OCI-LY7 (cell line): ENCODE measurements around the gene HPCA.

Source experiments
- EZH2phosphoT487 ChIP-seq: fragments of 200-600 bp; sonication (generic); IDR thresholded peaks from 2 replicates; pipeline ENCODE4 v1.6.1; 2018; ENCODE audit warnings: low read depth, borderline replicate concordance, mild to moderate bottlenecking, mixed run types, antibody characterized with exemption, low read length, moderate library complexity, mixed read lengths
- TF ChIP-seq, protein P1 (sequence below): fragments of 200-600 bp; sonication (generic); conservative IDR thresholded peaks from 2 replicates; pipeline ENCODE4 v1.5.1; 2014; ENCODE audit warnings: mild to moderate bottlenecking, antibody characterized with exemption, low read length, moderate library complexity, mixed read lengths

- TF ChIP-seq, protein P1, sequence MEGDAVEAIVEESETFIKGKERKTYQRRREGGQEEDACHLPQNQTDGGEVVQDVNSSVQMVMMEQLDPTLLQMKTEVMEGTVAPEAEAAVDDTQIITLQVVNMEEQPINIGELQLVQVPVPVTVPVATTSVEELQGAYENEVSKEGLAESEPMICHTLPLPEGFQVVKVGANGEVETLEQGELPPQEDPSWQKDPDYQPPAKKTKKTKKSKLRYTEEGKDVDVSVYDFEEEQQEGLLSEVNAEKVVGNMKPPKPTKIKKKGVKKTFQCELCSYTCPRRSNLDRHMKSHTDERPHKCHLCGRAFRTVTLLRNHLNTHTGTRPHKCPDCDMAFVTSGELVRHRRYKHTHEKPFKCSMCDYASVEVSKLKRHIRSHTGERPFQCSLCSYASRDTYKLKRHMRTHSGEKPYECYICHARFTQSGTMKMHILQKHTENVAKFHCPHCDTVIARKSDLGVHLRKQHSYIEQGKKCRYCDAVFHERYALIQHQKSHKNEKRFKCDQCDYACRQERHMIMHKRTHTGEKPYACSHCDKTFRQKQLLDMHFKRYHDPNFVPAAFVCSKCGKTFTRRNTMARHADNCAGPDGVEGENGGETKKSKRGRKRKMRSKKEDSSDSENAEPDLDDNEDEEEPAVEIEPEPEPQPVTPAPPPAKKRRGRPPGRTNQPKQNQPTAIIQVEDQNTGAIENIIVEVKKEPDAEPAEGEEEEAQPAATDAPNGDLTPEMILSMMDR, result peak; percentile 44; the same call in 1 of the 2 replicates
- TF ChIP-seq EZH2phosphoT487, result no peak
Observed at GRCh38 chr1:32886004-32886827, at the start of gene HPCA.
